ENCODE results near the gene TEKT3.

Gene TEKT3

GRCh38 chr17:15377616-15378015 lies 36.2 kb upstream of the TEKT3 start:
- ChIA-PET POLR2A (no interaction called here), CTCF (no interaction called here)
- no peaks in the 10 kb centered on the region for H3K9me3 ChIP-seq (ENCODE audit: control insufficient read depth, insufficient read depth, low read depth, low read length)
- no peak overlapping the region for H3K27ac ChIP-seq (ENCODE audit: extremely low read depth, low read depth, low read length)
- no peaks in the 10 kb centered on the region for H3K4me1 ChIP-seq (ENCODE audit: control insufficient read depth, insufficient read depth, low read length)
- TF ChIP-seq ZFP3 (tag by site-specific recombination; IDR thresholded peaks at IDR 0.05; ENCODE audit: low read depth) = no peak
- peak; percentile 66; the same call in 1 of the 2 replicates for TF ChIP-seq HOXD13 (CRISPR knock-in tag; IDR thresholded peaks at IDR 0.05; ENCODE audit: borderline replicate concordance)
- H3K4me3 ChIP-seq (ENCODE audit: low read depth, low read length) = no peak overlapping the region
- no peaks in the 10 kb centered on the region for H3K36me3 ChIP-seq (ENCODE audit: control insufficient read depth in 2 of 2, insufficient read depth in 1 of 2, low read length in 2 of 2)

DNA sequence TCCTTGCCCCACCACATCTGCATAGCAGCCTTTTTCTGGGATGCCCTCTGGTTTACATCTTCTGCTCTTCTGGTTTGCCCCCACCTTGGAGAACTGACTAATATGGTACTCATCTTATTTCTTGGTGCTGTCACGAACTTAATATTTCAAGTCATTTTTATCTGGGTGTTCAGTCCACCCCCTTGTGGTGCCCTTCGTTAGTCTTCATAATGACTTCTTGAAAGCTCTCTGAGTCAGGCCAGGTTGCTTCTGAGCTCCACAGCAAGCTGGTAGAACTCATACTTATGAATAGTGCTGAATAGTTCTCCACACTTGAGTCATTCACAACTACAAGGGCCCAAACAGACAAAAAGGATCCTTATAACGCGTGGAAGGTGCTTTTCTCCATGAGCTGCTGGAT lies 35.8 kb upstream of the TEKT3 start:
- no peaks in the 10 kb centered on the region for H3K9me3 ChIP-seq (ENCODE audit: control insufficient read depth, insufficient read depth, low read depth, low read length)
- H3K4me1 ChIP-seq (ENCODE audit: control insufficient read depth, insufficient read depth, low read length) = no peaks in the 10 kb centered on the region
- H3K27ac ChIP-seq (ENCODE audit: extremely low read depth, low read depth, low read length) = no peak overlapping the region
- POLR2A ChIA-PET = no interaction called here
- TF ChIP-seq, protein P1, sequence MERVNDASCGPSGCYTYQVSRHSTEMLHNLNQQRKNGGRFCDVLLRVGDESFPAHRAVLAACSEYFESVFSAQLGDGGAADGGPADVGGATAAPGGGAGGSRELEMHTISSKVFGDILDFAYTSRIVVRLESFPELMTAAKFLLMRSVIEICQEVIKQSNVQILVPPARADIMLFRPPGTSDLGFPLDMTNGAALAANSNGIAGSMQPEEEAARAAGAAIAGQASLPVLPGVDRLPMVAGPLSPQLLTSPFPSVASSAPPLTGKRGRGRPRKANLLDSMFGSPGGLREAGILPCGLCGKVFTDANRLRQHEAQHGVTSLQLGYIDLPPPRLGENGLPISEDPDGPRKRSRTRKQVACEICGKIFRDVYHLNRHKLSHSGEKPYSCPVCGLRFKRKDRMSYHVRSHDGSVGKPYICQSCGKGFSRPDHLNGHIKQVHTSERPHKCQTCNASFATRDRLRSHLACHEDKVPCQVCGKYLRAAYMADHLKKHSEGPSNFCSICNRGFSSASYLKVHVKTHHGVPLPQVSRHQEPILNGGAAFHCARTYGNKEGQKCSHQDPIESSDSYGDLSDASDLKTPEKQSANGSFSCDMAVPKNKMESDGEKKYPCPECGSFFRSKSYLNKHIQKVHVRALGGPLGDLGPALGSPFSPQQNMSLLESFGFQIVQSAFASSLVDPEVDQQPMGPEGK (tag by site-specific recombination; IDR thresholded peaks at IDR 0.05) = no peak
- TF ChIP-seq ZNF202 (tag by site-specific recombination; IDR thresholded peaks at IDR 0.05; ENCODE audit: borderline replicate concordance) (no peak), ZBTB20 (tag by site-specific recombination; IDR thresholded peaks at IDR 0.05) (no peak), ZNF214 (tag by site-specific recombination; IDR thresholded peaks at IDR 0.05; ENCODE audit: borderline replicate concordance) (no peak)
- CTCF ChIA-PET = no interaction called here
- H3K4me3 ChIP-seq (ENCODE audit: low read depth, low read length) = no peak overlapping the region
- H3K36me3 ChIP-seq (ENCODE audit: control insufficient read depth in 2 of 2, insufficient read depth in 1 of 2, low read length in 2 of 2) = no peaks in the 10 kb centered on the region

DNA sequence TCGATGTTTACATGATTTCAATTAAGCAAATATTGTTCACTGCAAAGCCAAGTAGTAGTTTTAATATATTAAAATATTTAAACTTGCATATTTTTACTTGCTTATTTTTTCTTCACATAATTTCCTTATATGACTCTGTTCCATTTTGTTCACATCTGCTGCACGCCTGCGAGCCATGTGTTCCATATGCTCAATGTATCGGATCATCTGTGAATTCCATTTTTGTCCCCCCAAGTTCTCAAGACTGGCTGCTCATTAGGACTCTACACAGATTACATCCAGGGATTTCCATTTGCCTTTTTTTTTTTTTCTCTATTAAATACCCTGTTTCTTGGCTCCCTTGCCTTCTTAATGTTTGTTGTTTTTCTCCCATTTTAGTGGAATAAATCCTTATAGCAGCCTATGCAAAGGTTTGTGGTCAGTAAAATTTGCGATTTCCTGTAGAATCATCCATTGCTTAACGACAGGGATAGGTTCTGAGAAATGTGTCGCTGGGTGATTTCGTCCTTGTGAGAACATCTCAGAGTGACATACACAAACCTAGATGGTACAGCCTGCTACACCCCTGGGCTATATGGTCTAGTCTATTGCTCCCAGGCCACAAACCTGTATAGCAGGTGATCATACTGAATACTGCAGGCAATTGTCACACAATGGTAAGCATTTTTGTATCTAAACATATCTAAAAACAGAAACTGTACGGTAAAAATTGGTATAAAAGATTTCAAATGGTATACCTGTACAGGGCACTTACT lies 30.2 kb upstream of the TEKT3 start:
- Histone ChIP-seq H3K4me1 (ENCODE audit: control insufficient read depth, insufficient read depth, low read length) (no peaks in the 10 kb centered on the region), H3K36me3 (ENCODE audit: control insufficient read depth in 2 of 2, insufficient read depth in 1 of 2, low read length in 2 of 2) (no peaks in the 10 kb centered on the region), H3K27ac (ENCODE audit: extremely low read depth, low read depth, low read length) (no peak overlapping the region), H3K4me3 (ENCODE audit: low read depth, low read length) (no peak overlapping the region), H3K9me3 (ENCODE audit: control insufficient read depth, insufficient read depth, low read depth, low read length) (no peaks in the 10 kb centered on the region)
- POLR2A ChIA-PET = no interaction called here
- CTCF ChIA-PET = no interaction called here
- TF ChIP-seq ZNF624 (tag by site-specific recombination; IDR thresholded peaks at IDR 0.05) = no peak
- no peak for TF ChIP-seq ZNF561 (tag by site-specific recombination; IDR thresholded peaks at IDR 0.05; ENCODE audit: borderline replicate concordance)
- TF ChIP-seq, protein P2, sequence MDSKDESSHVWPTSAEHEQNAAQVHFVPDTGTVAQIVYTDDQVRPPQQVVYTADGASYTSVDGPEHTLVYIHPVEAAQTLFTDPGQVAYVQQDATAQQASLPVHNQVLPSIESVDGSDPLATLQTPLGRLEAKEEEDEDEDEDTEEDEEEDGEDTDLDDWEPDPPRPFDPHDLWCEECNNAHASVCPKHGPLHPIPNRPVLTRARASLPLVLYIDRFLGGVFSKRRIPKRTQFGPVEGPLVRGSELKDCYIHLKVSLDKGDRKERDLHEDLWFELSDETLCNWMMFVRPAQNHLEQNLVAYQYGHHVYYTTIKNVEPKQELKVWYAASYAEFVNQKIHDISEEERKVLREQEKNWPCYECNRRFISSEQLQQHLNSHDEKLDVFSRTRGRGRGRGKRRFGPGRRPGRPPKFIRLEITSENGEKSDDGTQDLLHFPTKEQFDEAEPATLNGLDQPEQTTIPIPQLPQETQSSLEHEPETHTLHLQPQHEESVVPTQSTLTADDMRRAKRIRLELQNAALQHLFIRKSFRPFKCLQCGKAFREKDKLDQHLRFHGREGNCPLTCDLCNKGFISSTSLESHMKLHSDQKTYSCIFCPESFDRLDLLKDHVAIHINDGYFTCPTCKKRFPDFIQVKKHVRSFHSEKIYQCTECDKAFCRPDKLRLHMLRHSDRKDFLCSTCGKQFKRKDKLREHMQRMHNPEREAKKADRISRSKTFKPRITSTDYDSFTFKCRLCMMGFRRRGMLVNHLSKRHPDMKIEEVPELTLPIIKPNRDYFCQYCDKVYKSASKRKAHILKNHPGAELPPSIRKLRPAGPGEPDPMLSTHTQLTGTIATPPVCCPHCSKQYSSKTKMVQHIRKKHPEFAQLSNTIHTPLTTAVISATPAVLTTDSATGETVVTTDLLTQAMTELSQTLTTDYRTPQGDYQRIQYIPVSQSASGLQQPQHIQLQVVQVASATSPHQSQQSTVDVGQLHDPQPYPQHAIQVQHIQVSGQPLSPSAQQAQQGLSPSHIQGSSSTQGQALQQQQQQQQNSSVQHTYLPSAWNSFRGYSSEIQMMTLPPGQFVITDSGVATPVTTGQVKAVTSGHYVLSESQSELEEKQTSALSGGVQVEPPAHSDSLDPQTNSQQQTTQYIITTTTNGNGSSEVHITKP (tag by site-specific recombination; IDR thresholded peaks at IDR 0.05) = peak; percentile 50; the same call in 1 of the 2 replicates
- no peak for TF ChIP-seq TRIM28 (IDR thresholded peaks at IDR 0.05; ENCODE audit: borderline replicate concordance, low read length)

GRCh38 chr17:15368600-15368999 lies 27.2 kb upstream of the TEKT3 start:
- Histone ChIP-seq H3K9me3 (ENCODE audit: control insufficient read depth, insufficient read depth, low read depth, low read length) (no peaks in the 10 kb centered on the region), H3K36me3 (ENCODE audit: control insufficient read depth in 2 of 2, insufficient read depth in 1 of 2, low read length in 2 of 2) (no peaks in the 10 kb centered on the region), H3K4me3 (ENCODE audit: low read depth, low read length) (no peak overlapping the region), H3K4me1 (ENCODE audit: control insufficient read depth, insufficient read depth, low read length) (no peaks in the 10 kb centered on the region), H3K27ac (ENCODE audit: extremely low read depth, low read depth, low read length) (no peak overlapping the region)
- POLR2A ChIA-PET = no interaction called here
- CTCF ChIA-PET = interaction anchor here (0.6 to 0.8 kb wide), 2 partner anchors 25 to 155 kb away, joined by 3 to 4 read pairs; no protein-coding TSS in a partner anchor
- no peak for TF ChIP-seq ZNF768 (tag by site-specific recombination; IDR thresholded peaks at IDR 0.05)
- TF ChIP-seq ZNF626 (tag by site-specific recombination; IDR thresholded peaks at IDR 0.05) = no peak
- TF ChIP-seq WT1 (tag by site-specific recombination; IDR thresholded peaks at IDR 0.05) = no peak
- no peak for TF ChIP-seq ZNF16 (tag by site-specific recombination; IDR thresholded peaks at IDR 0.05; ENCODE audit: low read depth)
- TF ChIP-seq ZNF292 (tag by site-specific recombination; IDR thresholded peaks at IDR 0.05; ENCODE audit: borderline replicate concordance, low read depth) = no peak
- TF ChIP-seq BCL11B (tag by site-specific recombination; IDR thresholded peaks at IDR 0.05; ENCODE audit: low read depth) = no peak
- TF ChIP-seq IKZF3 (tag by site-specific recombination; IDR thresholded peaks at IDR 0.05) = no peak
- no peak for TF ChIP-seq MZF1 (tag by site-specific recombination; IDR thresholded peaks at IDR 0.05; ENCODE audit: borderline replicate concordance)
